Gastroesophageal sphincter (tissue), 4 donors: Measurements from ENCODE around the gene ATAD2B. TPM values are rescaled to one million over a fixed set of nuclear protein-coding genes. Genes with fewer than 3 reads are reported as not detected.
A peak's percentile ranks its signal among the peaks of the same experiment; 100 is the strongest.

Experiments
- ATAC-seq: fragments of 150-250 bp; one replicate; pipeline ENCODE4 v1.9.1; 2016; ENCODE audit warnings: mild to moderate bottlenecking, moderate library complexity
- H3K27ac ChIP-seq, 4 donors: fragments of 200-600 bp; sonication (generic) in 3 of 4; 1 replicate in 3 of 4; 2 replicates in 1 of 4; pipeline ENCODE4 v1.5.1; 2016 to 2019
- H3K27me3 ChIP-seq: fragments of 200-600 bp; sonication (generic); one replicate; pipeline ENCODE4 v1.5.1; 2019
- H3K36me3 ChIP-seq, 2 donors: fragments of 200-600 bp; sonication (generic); one replicate each; pipeline ENCODE4 v1.5.1; 2019; ENCODE audit warnings: control low read depth in 1 of 2
- H3K4me1 ChIP-seq, 3 donors: fragments of 200-600 bp; sonication (generic); 1 replicate in 2 of 3; 2 replicates in 1 of 3; pipeline ENCODE4 v1.5.1; 2016 to 2019; ENCODE audit warnings: control low read depth in 2 of 3
- H3K4me3 ChIP-seq, 2 donors: fragments of 200-600 bp; sonication (generic); one replicate each; pipeline ENCODE4 v1.5.1; 2019; ENCODE audit warnings: mild to moderate bottlenecking in 1 of 2, moderate library complexity in 1 of 2
- H3K9me3 ChIP-seq, 3 donors: fragments of 200-600 bp; sonication (generic); one replicate each; pipeline ENCODE4 v1.5.1; 2017 to 2019; ENCODE audit warnings: control low read depth in 2 of 3
- EP300 ChIP-seq: sonication (generic); formaldehyde crosslinking; IDR thresholded peaks from one replicate; pipeline ENCODE4 v1.6.1; 2017; ENCODE audit warnings: antibody characterized with exemption, mild to moderate bottlenecking
- POLR2A ChIP-seq, 2 donors: fragments of 450-650 bp; IDR thresholded peaks; one replicate each; pipeline ENCODE4 v1.6.1; 2017; ENCODE audit warnings: antibody characterized with exemption in 2 of 2, mild to moderate bottlenecking in 2 of 2, moderate library complexity in 1 of 2
- POLR2AphosphoS5 ChIP-seq: sonication (generic); formaldehyde crosslinking; IDR thresholded peaks from one replicate; pipeline ENCODE4 v1.6.1; 2017; ENCODE audit warnings: antibody characterized with exemption
- WGBS, 2 donors: methylation state at CpG; one replicate each; pipeline ENCODE4 v1.1.5; 2018; ENCODE audit warnings: low coverage in 1 of 2; 5-methylcytosine and 5-hydroxymethylcytosine counted together
- total RNA-seq, 4 donors: library from RNA; depleted of rRNA; stranded (reverse); fragments of >200 nt; gene quantifications; one replicate each; pipeline ENCODE4 v1.1.0, GENCODE V29; 2016
- TF ChIP-seq, protein P1 (sequence below), 4 experiments: fragments of 200-600 bp in 2 of 4; fragments of 450-650 bp in 2 of 4; sonication (generic) in 1 of 4; IDR thresholded peaks; one replicate each; pipeline ENCODE4 v1.5.1; 2017 to 2019; ENCODE audit warnings: antibody characterized with exemption in 4 of 4, mild to moderate bottlenecking in 2 of 4, moderate library complexity in 2 of 4

Gene ATAD2B
- total RNA-seq, 4 donors from 2014 or later: 10.4 to 36.1 (median 16.8) TPM

DNA sequence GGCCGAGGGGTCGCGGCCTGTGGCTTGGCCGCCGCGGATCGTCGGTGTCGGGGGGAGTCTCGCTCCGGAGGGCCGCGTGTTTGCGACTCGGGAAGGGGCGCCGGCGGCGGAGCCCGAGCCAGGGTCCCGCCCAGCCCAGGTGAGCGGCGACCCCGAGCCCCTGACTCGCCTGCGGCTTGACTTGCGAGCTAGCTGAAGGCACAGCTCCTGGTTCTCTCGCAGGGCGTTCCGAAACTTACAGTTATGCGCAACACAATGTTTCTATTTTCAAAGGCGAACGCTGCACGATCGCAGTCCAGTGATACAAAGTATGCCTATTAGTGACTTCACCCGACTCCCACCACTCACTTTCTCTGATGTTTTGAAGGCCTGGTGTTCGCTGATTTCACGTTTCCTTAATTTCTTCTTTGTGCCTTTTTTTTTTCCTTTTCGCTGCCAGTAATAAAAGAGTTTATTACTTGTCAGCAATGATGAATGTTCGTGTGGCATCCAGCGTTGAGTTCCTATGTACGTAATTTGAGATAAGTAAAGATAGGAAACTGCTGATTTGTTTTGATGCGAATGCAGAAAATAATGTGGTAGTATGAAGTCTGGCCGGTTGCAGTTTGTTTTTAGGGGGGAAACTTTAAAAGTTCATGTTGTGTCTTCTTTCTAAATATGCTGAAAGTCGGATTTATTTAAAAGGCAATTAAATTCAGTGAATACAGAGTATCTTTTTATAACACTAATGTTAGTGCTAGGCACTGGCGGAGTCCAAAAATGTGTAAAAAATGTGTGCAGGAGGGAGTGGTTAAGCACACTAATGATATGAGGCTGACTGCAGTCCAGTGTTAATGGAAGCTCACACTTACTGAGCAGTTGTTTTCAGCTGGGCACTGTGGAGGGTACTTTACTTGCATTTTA lies 14.0 kb upstream of the ATAD2B start:
- TF ChIP-seq POLR2AphosphoS5 (no peak), POLR2A (IDR thresholded peaks at IDR 0.05) (no peak), EP300 (no peak)
- TF ChIP-seq, protein P1, sequence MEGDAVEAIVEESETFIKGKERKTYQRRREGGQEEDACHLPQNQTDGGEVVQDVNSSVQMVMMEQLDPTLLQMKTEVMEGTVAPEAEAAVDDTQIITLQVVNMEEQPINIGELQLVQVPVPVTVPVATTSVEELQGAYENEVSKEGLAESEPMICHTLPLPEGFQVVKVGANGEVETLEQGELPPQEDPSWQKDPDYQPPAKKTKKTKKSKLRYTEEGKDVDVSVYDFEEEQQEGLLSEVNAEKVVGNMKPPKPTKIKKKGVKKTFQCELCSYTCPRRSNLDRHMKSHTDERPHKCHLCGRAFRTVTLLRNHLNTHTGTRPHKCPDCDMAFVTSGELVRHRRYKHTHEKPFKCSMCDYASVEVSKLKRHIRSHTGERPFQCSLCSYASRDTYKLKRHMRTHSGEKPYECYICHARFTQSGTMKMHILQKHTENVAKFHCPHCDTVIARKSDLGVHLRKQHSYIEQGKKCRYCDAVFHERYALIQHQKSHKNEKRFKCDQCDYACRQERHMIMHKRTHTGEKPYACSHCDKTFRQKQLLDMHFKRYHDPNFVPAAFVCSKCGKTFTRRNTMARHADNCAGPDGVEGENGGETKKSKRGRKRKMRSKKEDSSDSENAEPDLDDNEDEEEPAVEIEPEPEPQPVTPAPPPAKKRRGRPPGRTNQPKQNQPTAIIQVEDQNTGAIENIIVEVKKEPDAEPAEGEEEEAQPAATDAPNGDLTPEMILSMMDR (IDR thresholded peaks at IDR 0.05): no peak
- Histone ChIP-seq H3K27me3 (no peaks in the 10 kb centered on the region), H3K4me3 (peak overlapping the region; percentile 89 to 97), H3K27ac (peak overlapping the region; percentile 75 to 98 (median 94)), H3K9me3 (no peaks in the 10 kb centered on the region), H3K36me3 (no peaks in the 10 kb centered on the region), H3K4me1 (peaks cover 0 to 46% (median 4%) of the 10 kb centered on the region in 3 donors)
- 0 to 2% methylated on average over 15 to 19 of the region's 46 CpGs for WGBS, 2 donors
- ATAC-seq: peak; percentile 52

DNA sequence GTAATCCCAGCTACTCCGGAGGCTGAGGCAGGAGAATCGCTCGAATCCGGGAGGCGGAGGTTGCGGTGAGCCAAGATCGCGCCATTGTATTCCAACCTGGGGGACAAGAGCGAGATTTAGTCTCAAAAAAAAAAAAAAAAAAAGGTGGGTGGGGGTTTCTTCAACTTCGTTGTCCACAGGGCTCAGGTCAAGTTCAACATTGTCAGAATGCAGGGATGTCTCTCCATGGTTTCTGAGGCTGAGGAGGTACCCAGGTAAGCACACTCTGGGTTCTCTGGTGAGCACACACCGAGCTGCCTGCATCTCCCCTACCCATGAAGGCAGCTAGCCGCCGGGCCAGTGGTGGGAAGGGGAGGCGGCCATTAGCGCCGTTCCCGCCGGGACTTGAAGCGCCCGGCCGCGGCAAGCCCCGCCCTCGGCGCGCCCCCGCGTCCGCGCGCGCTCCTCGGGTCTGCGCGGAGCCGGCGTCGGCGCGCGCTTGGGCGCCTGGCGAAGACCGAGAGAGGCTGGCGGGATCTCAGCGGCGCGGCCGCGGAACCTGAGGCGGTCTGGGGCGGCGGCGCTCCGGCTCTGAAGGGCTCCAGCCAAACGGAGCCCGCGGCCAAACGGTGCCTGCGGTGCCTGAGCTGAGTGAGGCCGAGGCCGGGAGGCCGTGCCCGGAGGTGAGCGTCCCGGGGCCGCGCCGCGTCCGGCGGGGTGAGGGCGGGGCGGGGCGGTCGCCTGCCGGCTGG lies 13.2 kb upstream of the ATAD2B start, which contains the start of gene UBXN2A:
Gene UBXN2A (plus strand): TSS at position 477 of the 731 bp plus-strand sequence. CDS start 17,852 bp downstream, outside the sequence.
- no peaks in the 10 kb centered on the region for H3K36me3 ChIP-seq
- H3K27me3 ChIP-seq: no peaks in the 10 kb centered on the region
- H3K9me3 ChIP-seq: no peaks in the 10 kb centered on the region
- TF ChIP-seq EP300 (no peak), POLR2AphosphoS5 (peak; percentile 46), POLR2A (IDR thresholded peaks at IDR 0.05) (peak; percentile 86 to 92)
- TF ChIP-seq, protein P1 (IDR thresholded peaks at IDR 0.05): no peak
- peak; percentile 93 for ATAC-seq
- H3K4me3 ChIP-seq: peak within 1 kb of the TSS; percentile 89 to 97
- H3K4me1 ChIP-seq: peaks cover 0 to 45% (median 4%) of the 10 kb centered on the region in 3 donors
- WGBS, 2 donors: 0% methylated on average over 1 to 8 of the region's 77 CpGs
- peak within 1 kb of the TSS; percentile 75 to 98 (median 94) for H3K27ac ChIP-seq

DNA sequence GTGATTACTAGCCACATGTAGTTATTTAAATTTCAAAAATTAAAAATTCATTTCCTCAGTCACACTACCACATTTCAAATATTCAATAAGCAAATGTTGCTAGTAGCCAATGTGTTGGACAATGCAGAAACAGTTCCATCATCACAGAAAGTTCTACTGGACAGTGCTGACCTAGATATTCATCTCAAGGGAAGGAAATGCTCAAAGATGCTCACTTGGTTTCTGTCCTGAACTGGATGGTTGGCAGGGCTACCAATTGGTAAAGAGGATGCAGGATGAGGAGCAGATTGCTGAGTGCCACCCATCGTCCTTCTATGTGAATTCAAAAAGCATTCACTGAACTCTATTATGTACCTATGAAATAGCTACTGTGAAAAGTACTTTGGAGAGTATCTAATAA lies 7.3 kb upstream of the ATAD2B start:
- no peak for ATAC-seq
- no peaks in the 10 kb centered on the region for H3K27me3 ChIP-seq
- H3K9me3 ChIP-seq: no peaks in the 10 kb centered on the region
- no peak overlapping the region for H3K4me3 ChIP-seq
- TF ChIP-seq EP300: no peak
- no peak for TF ChIP-seq POLR2AphosphoS5
- TF ChIP-seq, protein P1 (IDR thresholded peaks at IDR 0.05): no peak
- TF ChIP-seq POLR2A (IDR thresholded peaks at IDR 0.05): no peak
- H3K27ac ChIP-seq: no peak overlapping the region
- 67 to 80% methylated on average over 1 of the region's 1 CpG for WGBS, 2 donors
- H3K4me1 ChIP-seq: peaks cover 0 to 12% (median 0%) of the 10 kb centered on the region in 3 donors
- H3K36me3 ChIP-seq: peaks cover 0 to 5% of the 10 kb centered on the region in 2 donors

DNA sequence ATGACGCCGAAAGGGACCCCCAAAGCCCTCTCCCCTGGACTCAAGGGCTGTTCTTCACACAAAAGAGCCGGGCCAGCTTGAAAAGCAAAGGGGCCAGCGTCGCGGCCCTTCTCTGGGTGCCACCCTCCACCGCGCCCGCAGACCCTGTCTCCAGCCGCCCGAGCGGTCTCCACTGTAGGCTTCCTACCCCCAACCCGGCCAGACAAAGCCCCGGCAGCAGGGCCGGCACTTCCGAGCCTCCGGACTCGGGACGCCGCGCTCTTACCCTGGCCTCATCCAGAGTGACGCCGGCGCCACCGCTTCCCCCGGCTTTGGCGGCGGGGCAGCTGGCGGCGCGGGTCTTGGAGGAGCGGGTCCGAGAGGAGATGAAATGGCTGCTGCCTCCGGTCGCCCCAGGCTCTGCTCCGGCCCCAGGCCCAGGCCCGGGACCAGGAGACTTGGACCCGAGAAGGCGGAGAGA lies 603 bp downstream of the ATAD2B start:
- no peaks in the 10 kb centered on the region for H3K9me3 ChIP-seq
- peak overlapping the region; percentile 94 to 100 (median 98) for H3K27ac ChIP-seq
- peak overlapping the region; percentile 81 to 97 for H3K4me3 ChIP-seq
- peaks cover 0 to 5% of the 10 kb centered on the region in 2 donors for H3K36me3 ChIP-seq
- no peaks in the 10 kb centered on the region for H3K27me3 ChIP-seq
- H3K4me1 ChIP-seq: peaks cover 0 to 67% (median 21%) of the 10 kb centered on the region in 3 donors
- peak; percentile 41 for ATAC-seq
- TF ChIP-seq EP300: no peak
- TF ChIP-seq POLR2A (IDR thresholded peaks at IDR 0.05): no peak
- no peak for TF ChIP-seq POLR2AphosphoS5
- TF ChIP-seq, protein P1 (IDR thresholded peaks at IDR 0.05): no peak
- no CpG with 5 or more reads among the region's 39 CpGs for WGBS, 2 donors
